HepG2 (cell line): ENCODE measurements around the gene TCF25. TPM values are rescaled to one million over a fixed set of nuclear protein-coding genes. Genes with fewer than 3 reads are reported as not detected.

Experiments
- CEBPB ChIP-seq: IDR thresholded peaks from 2 replicates; pipeline ENCODE4 v1.6.1; 2011; ENCODE audit warnings: low read depth, low read length, improper control_type of control experiment, borderline replicate concordance
- GFI1 ChIP-seq: sonication (generic); formaldehyde crosslinking; IDR thresholded peaks from 2 replicates; pipeline ENCODE4 v1.5.0; 2020; ENCODE audit warnings: missing genetic modification reagents, mild to moderate bottlenecking, borderline replicate concordance
- GLI4 ChIP-seq: sonication (generic); formaldehyde crosslinking; IDR thresholded peaks from 2 replicates; pipeline ENCODE4 v1.5.1; 2020; ENCODE audit warnings: missing genetic modification reagents, mild to moderate bottlenecking, moderate library complexity, borderline replicate concordance
- HNRNPLL ChIP-seq: fragments of 200-400 bp; formaldehyde crosslinking; IDR thresholded peaks from 2 replicates; pipeline ENCODE4 v1.6.1; 2017; ENCODE audit warnings: mild to moderate bottlenecking, low read depth, low read length; ENCODE audit not compliant: poor library complexity, severe bottlenecking
- NFAT5 ChIP-seq: sonication (generic); formaldehyde crosslinking; IDR thresholded peaks from 2 replicates; pipeline ENCODE4 v1.4.0; 2020; ENCODE audit warnings: missing genetic modification reagents
- NFATC3 ChIP-seq: sonication (generic); formaldehyde crosslinking; IDR thresholded peaks from 2 replicates; pipeline ENCODE4 v1.5.1; 2020; ENCODE audit warnings: mild to moderate bottlenecking, missing genetic modification reagents
- RORA ChIP-seq: sonication (generic); formaldehyde crosslinking; IDR thresholded peaks from 2 replicates; pipeline ENCODE4 v1.5.0; 2020; ENCODE audit warnings: mild to moderate bottlenecking, missing genetic modification reagents, moderate library complexity
- SETDB1 ChIP-seq: sonication (generic); formaldehyde crosslinking; IDR thresholded peaks from 2 replicates; pipeline ENCODE4 v1.5.1; 2020; ENCODE audit warnings: missing genetic modification reagents, mild to moderate bottlenecking, borderline replicate concordance
- ZBTB2 ChIP-seq: sonication (generic); formaldehyde crosslinking; IDR thresholded peaks from 2 replicates; pipeline ENCODE4 v1.8.0; 2022; ENCODE audit warnings: low read depth, missing genetic modification reagents
- ZBTB7B ChIP-seq: sonication (generic); formaldehyde crosslinking; IDR thresholded peaks from 2 replicates; pipeline ENCODE4 v1.4.0; 2020; ENCODE audit warnings: missing genetic modification reagents
- ZFP1 ChIP-seq: IDR thresholded peaks from 2 replicates; pipeline ENCODE4 v1.6.1; 2016
- ZNF501 ChIP-seq: sonication (generic); formaldehyde crosslinking; IDR thresholded peaks from 2 replicates; pipeline ENCODE4 v1.5.1; 2020; ENCODE audit warnings: mild to moderate bottlenecking, moderate library complexity, missing genetic modification reagents
- ZNF607 ChIP-seq: sonication (generic); formaldehyde crosslinking; IDR thresholded peaks from 2 replicates; pipeline ENCODE4 v1.5.1; 2020; ENCODE audit warnings: missing genetic modification reagents, mild to moderate bottlenecking, borderline replicate concordance
- ZNF614 ChIP-seq: IDR thresholded peaks from 2 replicates; pipeline ENCODE4 v1.6.1; 2018; ENCODE audit warnings: missing biosample characterization, missing genetic modification reagents, inconsistent platforms, borderline replicate concordance
- ZSCAN21 ChIP-seq: sonication (generic); formaldehyde crosslinking; IDR thresholded peaks from 2 replicates; pipeline ENCODE4 v1.8.0; 2022; ENCODE audit warnings: mild to moderate bottlenecking, missing genetic modification reagents, moderate library complexity, borderline replicate concordance
- polyA plus RNA-seq, 8 experiments: library from polyadenylated mRNA; depleted of rRNA in 3 of 8; stranded (reverse) in 7 of 8; unstranded in 1 of 8; fragments of >200 nt; fragmentation: Illumina TruSeq in 4 of 8; extraction: Trizol in 4 of 8; gene quantifications; 2 replicates each; pipeline versions ENCODE4 v1.2.1 to v1.2.3, GENCODE V29; 2011 to 2016; ENCODE audit warnings: low read depth in 4 of 8, missing spikeins in 1 of 8, mixed read lengths in 1 of 8; ENCODE audit not compliant: insufficient read depth in 1 of 8
- total RNA-seq, 5 experiments: library from RNA; depleted of rRNA; stranded (reverse); fragments of >200 nt; fragmentation: Illumina TruSeq; extraction: Trizol; gene quantifications; 2 replicates each; pipeline ENCODE4 v1.2.3, GENCODE V29; 2016; ENCODE audit warnings: low read depth in 1 of 5
- TF ChIP-seq, protein P1 (sequence below): sonication (generic); formaldehyde crosslinking; IDR thresholded peaks from 2 replicates; pipeline ENCODE4 v1.4.0; 2020; ENCODE audit warnings: missing genetic modification reagents
- TF ChIP-seq, protein P2 (sequence below), 2 experiments: sonication (generic) in 1 of 2; formaldehyde crosslinking in 1 of 2; IDR thresholded peaks; 2 replicates each; pipeline versions ENCODE4 v1.4.0 to v1.6.1; 2018 to 2020; ENCODE audit warnings: missing genetic modification reagents in 2 of 2, borderline replicate concordance in 1 of 2, low read depth in 1 of 2, mild to moderate bottlenecking in 1 of 2, missing biosample characterization in 1 of 2

TCF25 gene
- total and polyA plus RNA-seq, 2 of the 13 experiments (the other 11 are each of a cell fraction or from before 2014, with no cell fraction given): 138 to 206 TPM

- 0 out of 2 replicates have a peak, but pooled peaks have one; percentile 53 for TF ChIP-seq ZBTB2 (CRISPR knock-in tag)
- TF ChIP-seq ZFP1 (CRISPR knock-in tag): no peak
- 0 out of 2 replicates have a peak, but pooled peaks have one; percentile 45 for TF ChIP-seq ZNF607 (CRISPR knock-in tag)
- no peak for TF ChIP-seq NFAT5 (CRISPR knock-in tag)
- peak; percentile 37; the same call in 1 of the 2 replicates for TF ChIP-seq ZNF614 (CRISPR knock-in tag)
- TF ChIP-seq ZBTB7B (CRISPR knock-in tag): peak; percentile 18; the same call in 1 of the 2 replicates
- peak; percentile 75; the same call in 1 of the 2 replicates for TF ChIP-seq NFATC3 (CRISPR knock-in tag)
- TF ChIP-seq CEBPB: no peak
- no peak for TF ChIP-seq RORA
- TF ChIP-seq ZNF501: peak; percentile 59; the same call in 1 of the 2 replicates
- peak; percentile 5 for TF ChIP-seq HNRNPLL
- TF ChIP-seq, protein P1, sequence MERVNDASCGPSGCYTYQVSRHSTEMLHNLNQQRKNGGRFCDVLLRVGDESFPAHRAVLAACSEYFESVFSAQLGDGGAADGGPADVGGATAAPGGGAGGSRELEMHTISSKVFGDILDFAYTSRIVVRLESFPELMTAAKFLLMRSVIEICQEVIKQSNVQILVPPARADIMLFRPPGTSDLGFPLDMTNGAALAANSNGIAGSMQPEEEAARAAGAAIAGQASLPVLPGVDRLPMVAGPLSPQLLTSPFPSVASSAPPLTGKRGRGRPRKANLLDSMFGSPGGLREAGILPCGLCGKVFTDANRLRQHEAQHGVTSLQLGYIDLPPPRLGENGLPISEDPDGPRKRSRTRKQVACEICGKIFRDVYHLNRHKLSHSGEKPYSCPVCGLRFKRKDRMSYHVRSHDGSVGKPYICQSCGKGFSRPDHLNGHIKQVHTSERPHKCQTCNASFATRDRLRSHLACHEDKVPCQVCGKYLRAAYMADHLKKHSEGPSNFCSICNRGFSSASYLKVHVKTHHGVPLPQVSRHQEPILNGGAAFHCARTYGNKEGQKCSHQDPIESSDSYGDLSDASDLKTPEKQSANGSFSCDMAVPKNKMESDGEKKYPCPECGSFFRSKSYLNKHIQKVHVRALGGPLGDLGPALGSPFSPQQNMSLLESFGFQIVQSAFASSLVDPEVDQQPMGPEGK (CRISPR knock-in tag): 0 out of 2 replicates have a peak, but pooled peaks have one; percentile 4
- TF ChIP-seq, protein P2, sequence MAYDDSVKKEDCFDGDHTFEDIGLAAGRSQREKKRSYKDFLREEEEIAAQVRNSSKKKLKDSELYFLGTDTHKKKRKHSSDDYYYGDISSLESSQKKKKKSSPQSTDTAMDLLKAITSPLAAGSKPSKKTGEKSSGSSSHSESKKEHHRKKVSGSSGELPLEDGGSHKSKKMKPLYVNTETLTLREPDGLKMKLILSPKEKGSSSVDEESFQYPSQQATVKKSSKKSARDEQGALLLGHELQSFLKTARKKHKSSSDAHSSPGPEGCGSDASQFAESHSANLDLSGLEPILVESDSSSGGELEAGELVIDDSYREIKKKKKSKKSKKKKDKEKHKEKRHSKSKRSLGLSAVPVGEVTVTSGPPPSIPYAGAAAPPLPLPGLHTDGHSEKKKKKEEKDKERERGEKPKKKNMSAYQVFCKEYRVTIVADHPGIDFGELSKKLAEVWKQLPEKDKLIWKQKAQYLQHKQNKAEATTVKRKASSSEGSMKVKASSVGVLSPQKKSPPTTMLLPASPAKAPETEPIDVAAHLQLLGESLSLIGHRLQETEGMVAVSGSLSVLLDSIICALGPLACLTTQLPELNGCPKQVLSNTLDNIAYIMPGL (CRISPR knock-in tag; IDR thresholded peaks at IDR 0.05; ENCODE audit: borderline replicate concordance in 1 of 2, low read depth in 1 of 2): peak in 1 of 2 experiments; percentile 40; a peak in 1 of 4 replicates
- 0 out of 2 replicates have a peak, but pooled peaks have one; percentile 4 for TF ChIP-seq GFI1 (CRISPR knock-in tag)
- 0 out of 2 replicates have a peak, but pooled peaks have one; percentile 21 for TF ChIP-seq SETDB1
- no peak for TF ChIP-seq ZSCAN21
- peak; percentile 78; the same call in 1 of the 2 replicates for TF ChIP-seq GLI4 (CRISPR knock-in tag)
Observed at GRCh38 chr16:89923640-89924296, 50.4 kb downstream of the TCF25 start (continued).
